ENCODE measurements around the gene VPS37B.

Gene VPS37B

DNA sequence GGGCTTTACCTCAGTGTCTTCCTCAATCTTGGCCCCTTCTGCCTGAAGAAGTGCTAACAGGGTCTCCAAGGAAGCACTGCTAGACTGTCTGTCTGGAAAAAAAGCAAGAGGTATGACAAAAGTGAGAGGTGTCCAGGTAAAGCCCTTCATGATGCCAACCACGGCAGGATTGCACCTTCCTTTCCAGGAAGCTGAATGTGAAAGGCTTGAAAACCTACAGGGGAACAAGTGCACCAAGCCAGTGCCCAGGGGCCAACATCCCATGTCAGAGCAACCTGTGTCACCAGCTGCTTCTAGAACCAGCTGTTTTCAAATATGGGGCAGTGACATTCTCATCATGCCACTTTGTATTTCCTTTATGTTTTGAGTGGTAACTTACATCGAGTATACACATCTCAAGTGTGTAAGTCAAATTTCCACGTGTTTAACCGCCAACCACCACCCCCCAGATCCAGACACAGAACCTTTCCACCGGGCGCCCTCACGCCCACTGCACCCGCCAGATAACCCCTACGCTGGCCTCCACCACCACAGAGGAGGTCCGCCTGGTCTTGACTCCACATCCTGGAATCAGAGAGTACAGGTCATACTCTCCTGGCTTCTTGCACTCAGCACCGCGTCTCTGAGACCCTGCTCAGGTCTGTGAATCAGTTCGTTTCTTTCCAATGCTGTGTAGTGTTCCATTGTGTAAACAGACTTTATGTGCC is 27.3 kb downstream of the VPS37B start:
- FAIRE-seq: no peak
- no peak for DNase-seq (ENCODE audit: extremely low spot score, insufficient read length, low read depth)

DNA sequence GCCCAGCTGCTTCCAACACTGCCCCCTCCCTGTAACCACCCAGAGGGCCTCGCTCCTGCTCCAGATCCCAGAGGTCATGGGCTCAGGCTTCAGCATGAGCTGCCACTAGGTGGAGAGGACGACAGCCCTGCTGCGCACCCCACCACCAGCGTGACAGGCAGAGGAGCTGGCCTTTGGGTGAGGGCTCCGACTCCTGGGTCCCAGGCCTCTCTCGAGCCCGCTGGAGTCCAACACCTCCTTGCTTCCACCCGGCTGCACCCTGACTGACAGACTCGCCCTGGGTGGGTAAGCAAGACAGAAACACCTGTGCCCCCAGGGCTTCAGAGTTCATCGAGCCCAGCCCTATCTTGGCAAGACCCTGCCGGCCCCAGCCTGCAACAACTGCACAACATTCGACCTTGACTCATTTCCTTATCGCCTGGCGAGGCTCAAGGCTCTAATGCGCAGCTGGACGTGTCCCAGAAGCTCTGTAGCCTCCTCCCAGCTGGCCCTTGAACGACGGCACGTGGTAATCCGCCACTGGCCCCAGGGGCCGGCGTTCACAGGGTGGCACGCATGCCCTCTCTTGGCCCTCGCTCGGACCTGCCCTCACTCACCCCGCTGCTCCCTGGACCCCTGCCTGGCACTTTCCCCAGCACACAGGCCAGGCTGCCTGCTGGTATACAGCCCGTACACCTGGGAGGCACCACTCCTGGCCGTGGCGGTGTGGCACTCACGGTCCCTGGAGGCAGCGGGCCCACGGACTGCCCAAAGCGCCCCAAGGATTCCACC is 28.0 kb downstream of the VPS37B start:
- FAIRE-seq: no peak
- no peak for DNase-seq (ENCODE audit: extremely low spot score, insufficient read length, low read depth)

DNA sequence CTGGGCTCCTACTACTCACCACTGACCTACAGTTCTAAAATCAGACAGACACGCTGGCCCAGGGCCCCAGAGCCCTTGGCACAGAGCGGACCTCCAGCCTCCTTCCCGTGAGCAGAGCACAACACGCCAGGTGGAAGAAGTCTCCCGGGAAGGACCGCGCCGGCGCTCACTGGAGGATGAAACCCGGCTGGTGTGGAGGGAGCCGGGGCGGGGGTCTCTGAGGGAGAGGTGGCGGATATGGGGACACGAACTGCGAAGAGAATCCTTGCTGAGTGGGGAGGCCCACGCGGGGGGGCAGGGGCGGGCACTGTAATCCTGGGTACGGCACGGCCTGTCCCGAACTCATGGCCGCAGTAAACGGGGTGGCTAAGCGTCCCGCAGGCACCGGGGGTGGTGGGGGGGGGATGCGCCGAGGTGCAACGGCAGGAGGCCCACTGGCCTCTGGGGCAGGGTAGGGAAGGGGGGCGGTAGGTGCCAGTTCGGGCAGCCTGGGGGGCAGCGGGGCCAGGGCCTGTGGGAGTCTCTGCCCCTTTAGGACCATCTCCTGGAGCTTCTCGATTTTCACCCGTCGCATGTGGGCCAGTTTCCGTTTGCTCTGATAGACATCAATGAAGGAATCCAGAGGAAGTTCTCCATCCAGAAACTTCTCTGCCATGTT is 28.8 kb downstream of the VPS37B start:
- FAIRE-seq: no peak

DNA sequence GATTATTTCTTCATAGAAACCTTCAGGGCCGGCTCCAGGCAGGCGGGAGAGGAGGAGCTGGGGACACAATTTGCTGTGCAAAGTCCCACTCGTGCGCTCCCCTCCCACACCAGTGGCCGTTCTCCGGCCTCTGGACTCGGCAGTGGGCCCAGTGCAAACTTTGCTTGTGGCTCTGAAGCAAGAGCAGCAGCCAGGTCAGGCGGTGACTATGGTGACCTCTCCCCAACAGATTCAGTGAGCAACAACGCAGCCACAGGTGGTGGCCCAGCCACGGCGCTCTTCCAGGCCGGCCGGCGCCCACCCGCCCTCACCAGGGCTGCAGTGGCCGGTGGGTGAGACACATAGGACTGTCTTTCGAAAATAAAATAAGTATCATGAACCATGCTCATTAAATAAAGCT is 29.5 kb downstream of the VPS37B start:
- FAIRE-seq (no peak), DNase-seq (ENCODE audit: extremely low spot score, insufficient read length, low read depth) (no peak)

More for the DNA sequence above, 28.8 kb downstream of the VPS37B start:
- no peak for DNase-seq (ENCODE audit: extremely low spot score, insufficient read length, low read depth)

DNA sequence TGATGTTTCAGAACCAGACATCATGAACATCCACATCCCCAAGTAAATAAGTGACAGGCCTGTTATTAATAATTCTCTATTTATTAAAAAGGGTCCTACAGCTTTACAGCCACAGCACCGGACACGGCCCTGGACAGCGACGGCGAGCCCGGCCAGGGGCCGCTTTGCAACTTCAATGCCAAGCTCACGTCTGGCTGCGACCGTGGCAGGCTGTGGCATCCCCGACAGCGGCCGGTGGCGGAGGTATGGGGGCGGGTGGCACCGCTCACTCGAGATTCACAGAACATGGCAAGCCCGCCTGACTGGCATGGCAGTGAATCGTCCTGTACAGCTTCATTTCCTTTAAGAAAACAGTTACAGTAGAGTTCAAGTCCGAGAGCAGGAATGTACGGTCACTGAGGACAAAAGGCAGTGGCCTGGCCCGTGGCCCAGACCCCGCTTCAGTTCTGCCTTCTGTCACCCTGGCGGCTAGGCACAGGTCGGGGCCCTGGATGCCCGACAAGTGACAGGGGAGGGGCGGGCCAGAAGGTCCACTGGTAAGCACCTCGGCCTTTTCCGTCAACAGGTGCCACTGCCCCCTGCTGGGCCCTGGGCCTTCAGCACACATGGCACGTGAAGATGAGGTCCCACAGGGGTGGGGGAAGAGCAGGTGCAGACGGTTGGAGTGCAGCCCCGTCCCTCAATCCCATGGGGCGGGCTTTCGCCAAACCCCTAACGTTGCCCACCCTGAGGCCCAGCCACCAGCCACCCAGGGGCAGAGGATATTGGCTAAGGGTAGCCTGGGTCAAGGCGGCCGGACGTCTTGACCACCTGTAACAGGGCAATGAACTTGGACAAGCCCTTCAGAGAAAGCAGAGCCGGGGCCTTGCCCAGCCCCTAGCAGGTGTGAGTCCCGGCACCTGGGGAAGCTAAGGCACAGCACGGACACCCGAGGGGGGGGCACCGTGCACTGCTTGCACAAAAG is 30.4 kb downstream of the VPS37B start:
- FAIRE-seq: no peak
- no peak for DNase-seq (ENCODE audit: extremely low spot score, insufficient read length, low read depth)

DNA sequence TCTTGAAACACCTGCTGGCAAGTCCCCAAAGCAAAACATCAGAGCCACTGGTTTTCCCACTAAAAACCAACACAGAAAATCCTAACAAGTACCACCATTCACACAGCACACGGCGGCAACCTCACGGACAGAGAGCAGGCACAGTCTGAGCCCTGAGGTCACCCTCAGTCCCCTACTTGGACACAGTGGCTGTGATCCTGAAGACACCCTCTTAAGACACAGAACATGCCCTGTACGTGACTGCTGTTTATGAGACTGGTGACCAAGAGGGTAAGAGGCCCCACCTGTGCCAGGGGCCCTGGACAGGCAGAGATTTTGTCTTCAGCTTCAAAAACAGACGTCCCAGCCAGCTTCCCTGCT is 31.1 kb downstream of the VPS37B start:
- FAIRE-seq: no peak
- DNase-seq (ENCODE audit: extremely low spot score, insufficient read length, low read depth): no peak

DNA sequence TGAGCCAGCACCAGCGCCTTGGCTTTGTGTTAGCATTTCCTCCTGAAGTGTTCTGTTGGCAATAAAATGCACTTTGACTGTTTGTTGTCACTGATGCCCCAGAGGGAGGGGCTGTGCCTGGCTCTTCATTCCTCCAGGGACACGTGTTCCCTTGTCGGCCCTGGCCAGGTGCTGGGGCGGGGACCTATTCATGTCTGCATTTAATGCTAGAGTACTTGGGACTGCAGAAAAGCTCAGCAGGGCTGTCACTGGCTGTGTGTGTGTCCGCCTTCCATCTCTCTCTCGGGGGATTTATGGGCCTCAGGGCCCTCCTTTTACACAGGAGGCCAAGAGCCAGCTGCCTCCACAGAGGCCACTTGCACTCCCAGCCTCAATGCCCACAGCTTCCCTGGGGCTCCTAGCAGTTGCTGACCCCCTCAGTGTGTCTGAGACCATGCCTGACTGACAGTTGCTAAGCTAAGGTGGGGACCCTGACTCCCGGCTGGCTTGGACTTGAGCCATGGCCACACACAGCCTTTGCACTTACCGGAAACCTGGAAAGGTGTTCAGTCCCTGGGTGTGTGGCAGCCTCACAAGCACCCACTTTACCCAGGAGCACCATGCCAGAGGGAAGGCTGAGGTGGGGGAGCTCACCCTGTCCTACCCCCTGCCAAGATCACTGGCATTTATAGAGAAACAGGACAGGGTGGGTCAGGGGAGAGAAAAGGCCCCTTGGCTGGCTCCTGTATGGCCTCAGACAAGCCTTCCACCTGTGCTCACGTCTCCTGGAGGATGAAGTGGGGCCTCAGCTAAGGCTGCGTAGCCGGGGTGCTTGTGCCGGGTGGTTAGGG is 32.8 kb downstream of the VPS37B start:
- FAIRE-seq: no peak

DNA sequence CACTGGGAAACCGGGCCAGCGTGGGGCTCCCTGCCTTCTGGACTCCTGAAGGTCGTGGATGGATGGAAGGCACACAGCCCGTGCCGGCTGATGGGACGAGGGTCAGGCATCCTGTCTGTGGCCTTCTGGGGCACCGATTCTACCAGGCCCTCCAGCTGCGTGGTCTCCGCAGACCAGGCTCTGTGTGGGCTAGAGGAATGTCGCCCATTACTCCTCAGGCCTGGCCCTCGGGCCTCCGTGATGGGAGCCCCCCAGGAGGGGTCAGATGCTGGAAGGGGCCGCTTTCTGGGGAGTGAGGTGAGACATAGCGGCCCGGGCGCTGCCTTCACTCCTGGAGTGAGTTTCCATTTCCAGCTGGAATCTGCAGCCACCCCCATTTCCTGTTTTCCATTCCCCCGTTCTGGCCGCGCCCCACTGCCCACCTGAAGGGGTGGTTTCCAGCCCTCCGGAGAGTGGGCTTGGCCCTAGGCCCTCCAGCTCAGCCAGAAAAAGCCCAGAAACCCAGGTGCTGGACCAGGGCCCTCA is 33.8 kb downstream of the VPS37B start:
- no peak for DNase-seq (ENCODE audit: extremely low spot score, insufficient read length, low read depth)
- no peak for FAIRE-seq

More for the DNA sequence above, 32.8 kb downstream of the VPS37B start:
- DNase-seq (ENCODE audit: extremely low spot score, insufficient read length, low read depth): no peak

DNA sequence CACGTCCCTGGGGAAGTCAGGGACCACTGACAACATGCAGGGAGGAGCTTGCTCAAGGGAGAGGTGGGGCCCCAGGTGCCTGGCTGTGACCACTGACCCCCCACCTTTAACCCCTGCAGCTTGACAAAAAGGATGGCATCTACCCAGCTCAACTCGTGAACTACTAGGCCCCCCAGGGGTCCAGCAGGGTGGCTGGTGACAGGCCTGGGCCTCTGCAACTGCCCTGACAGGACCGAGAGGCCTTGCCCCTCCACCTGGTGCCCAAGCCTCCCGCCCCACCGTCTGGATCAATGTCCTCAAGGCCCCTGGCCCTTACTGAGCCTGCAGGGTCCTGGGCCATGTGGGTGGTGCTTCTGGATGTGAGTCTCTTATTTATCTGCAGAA is 34.3 kb downstream of the VPS37B start:
- FAIRE-seq: no peak

DNA sequence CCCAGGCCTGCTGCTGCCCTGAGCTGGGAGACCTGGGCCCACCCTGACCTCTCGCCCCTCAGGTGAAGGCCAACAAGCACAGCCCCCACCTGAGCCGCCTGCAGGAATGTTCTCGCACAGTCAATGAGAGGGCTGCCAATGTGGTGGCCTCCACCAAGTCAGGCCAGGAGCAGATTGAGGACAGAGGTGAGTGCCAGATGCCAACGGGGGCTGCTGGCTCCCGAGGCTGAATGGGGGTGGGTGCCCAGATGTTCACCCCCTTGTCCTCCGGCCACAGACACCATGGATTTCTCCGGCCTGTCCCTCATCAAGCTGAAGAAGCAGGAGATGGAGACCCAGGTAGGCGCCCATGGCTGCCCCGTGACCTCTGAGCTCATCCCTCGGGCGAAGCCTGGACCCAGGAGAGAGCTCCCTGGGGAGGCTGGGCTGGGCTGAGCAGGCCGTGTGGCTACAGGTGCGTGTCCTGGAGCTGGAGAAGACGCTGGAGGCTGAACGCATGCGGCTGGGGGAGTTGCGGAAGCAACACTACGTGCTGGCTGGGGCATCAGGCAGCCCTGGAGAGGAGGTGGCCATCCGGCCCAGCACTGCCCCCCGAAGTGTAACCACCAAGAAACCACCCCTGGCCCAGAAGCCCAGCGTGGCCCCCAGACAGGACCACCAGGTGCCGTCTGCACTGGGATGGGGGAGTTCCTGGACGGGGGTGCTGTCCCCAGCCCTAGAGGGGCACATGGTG is 34.9 kb downstream of the VPS37B start:
- DNase-seq (ENCODE audit: extremely low spot score, insufficient read length, low read depth): no peak
- FAIRE-seq: no peak

More for the DNA sequence above, 34.3 kb downstream of the VPS37B start:
- DNase-seq (ENCODE audit: extremely low spot score, insufficient read length, low read depth): no peak

DNA sequence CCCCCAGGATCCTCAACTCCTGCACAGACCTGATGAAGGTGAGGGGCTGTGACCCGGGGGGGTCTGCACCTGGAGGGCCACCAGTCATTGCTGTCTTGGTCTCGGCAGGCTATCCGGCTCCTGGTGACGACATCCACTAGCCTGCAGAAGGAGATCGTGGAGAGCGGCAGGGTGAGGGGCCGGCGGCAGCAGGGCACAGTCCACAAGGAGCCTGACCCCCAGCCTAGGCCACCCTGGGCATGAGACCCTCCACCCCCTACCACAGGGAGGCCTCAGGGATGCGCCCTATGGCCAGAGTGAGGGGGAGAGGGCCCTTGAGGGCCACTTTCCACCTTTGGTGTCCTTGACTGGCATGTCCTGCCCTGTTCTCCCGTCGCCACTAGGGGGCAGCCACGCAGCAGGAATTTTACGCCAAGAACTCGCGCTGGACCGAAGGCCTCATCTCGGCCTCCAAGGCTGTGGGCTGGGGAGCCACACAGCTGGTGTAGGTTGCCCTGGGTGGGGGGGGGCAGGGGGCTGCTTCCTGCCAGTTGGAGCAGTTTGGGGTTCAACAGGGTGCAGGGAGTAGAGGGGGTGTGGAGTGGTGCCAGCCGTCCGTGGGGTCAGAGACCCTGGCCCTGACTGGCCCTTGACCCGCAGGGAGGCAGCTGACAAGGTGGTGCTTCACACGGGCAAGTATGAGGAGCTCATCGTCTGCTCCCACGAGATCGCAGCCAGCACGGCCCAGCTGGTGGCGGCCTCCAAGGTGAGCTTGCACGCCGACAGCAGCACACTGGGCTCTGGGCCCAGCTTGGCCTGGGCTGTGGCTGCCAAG is 35.7 kb downstream of the VPS37B start:
- FAIRE-seq: peak; percentile 83
- DNase-seq (ENCODE audit: extremely low spot score, insufficient read length, low read depth): peak; percentile 66

DNA sequence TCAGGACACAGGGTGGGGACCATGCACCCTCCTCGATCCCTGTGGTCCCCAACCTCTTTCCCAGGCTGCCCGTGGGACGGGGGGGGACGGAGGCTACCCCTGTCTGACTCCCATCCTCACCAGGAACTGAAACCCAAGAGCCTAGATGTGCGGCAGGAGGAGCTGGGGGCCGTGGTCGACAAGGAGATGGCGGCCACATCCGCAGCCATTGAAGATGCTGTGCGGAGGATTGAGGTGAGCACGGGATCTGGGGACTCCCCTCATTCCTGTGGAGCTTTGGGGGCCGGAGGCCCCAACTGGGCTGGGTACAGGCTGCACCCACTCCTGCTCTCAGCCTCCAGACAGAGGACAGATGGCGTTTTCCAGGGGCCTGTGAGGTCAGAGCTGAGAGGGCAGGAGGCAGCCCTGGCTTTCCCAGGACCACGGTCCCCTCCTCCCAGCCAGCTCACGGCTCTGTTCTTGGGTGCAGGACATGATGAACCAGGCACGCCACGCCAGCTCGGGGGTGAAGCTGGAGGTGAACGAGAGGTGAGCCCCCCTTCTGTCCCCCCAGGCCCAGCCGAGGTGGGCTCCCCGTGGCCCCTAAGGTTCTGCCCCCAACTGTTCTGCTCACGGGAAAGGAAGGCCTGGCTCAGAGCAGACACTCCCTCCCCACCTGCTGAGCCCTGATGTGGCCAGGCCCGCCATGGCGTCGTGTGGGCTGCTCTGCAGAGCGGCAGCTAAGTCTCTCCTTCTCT is 36.5 kb downstream of the VPS37B start:
- no peak for FAIRE-seq
- no peak for DNase-seq (ENCODE audit: extremely low spot score, insufficient read length, low read depth)

DNA sequence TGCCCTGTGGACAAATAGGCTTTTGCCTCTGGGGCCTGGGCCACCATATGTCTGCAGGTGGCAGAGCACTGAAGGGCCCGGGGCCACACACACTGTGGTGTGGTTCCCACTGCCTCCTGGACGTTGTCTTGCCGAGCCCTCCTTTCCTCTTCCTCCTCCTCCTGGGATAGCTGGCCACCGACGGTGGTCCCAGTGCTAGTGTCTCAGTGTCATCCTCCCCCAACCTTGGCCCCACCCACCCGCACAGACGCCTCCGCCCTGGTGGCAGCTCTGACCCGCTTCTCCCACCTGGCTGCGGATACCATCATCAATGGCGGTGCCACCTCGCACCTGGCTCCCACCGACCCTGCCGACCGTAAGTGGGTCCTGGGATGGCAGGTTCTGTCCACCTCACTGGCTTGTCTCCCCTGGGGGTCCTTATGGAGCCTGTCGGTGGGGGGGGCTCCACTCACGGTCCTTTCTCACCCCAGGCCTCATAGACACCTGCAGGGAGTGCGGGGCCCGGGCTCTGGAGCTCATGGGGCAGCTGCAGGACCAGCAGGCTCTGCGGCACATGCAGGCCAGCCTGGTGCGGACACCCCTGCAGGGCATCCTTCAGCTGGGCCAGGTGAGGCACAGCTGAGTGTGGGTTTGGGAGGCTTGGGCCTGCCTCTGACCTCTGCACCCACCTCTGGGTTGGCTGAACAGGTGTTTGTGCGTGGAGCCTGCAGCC is 37.2 kb downstream of the VPS37B start:
- no peak for DNase-seq (ENCODE audit: extremely low spot score, insufficient read length, low read depth)
- no peak for FAIRE-seq

DNA sequence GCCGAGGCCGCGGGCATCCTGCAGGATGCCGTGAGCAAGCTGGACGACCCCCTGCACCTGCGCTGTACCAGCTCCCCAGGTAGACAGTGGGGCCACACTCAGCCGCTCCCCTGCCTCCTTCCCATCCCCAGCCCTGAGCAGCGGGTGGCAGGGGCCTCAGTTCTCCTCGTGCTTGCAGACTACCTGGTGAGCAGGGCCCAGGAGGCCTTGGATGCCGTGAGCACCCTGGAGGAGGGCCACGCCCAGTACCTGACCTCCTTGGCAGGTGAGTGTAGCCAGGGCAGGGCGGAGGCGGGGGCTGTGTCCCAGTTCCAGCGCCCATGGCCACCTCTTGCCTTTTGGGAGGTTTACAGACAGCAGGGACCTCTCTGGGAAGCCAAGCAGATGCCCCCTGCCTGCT is 37.8 kb downstream of the VPS37B start:
- no peak for FAIRE-seq
- DNase-seq (ENCODE audit: extremely low spot score, insufficient read length, low read depth): no peak

DNA sequence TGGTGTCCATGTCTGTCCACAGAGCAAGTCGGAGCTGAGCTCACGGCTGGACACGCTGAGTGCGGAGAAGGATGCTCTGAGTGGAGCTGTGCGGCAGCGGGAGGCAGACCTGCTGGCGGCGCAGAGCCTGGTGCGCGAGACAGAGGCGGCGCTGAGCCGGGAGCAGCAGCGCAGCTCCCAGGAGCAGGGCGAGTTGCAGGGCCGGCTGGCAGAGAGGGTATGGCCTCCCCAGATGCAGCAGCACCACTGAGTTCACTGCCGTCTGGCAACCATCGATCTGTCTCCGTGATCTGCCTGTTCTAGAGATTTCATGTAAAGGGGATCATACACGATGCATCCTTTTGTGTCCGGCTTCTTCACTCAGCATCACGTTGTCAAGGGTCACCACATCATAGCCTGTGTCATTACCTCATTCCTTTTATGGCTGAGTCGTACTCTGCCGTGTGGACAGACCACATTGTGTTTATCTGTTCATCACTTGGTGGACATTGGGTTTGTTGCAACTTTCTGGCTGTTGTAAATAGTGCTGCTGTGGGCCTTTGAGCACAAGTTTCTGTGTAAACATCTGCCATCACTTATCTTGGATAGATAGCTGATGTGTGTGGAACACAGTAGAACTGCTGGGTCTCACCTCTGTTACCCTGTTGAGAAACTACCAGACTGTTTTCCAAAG is 38.8 kb downstream of the VPS37B start:
- DNase-seq (ENCODE audit: extremely low spot score, insufficient read length, low read depth) (no peak), FAIRE-seq (no peak)

Data from GM18507 (cell line).